OCI-LY7 (cell line): ENCODE data around the gene CDADC1. TPM values are rescaled to one million over a fixed set of nuclear protein-coding genes. Genes with fewer than 3 reads are reported as not detected.

ENCODE experiments used
- BruUV-seq: library from RNA; stranded (reverse); fragments of 400-500 nt; replicated peaks from 2 replicates; lab custom pipeline; 2021; lab: Mats Ljungman, UMichigan
- CTCF ChIA-PET: fragments of 300-600 bp; sonication (Branson Sonifier 250); formaldehyde crosslinking; loops from one replicate; lab custom pipeline; 2022; ENCODE audit warnings: antibody characterized with exemption; ENCODE audit not compliant: unreplicated experiment; lab: Charles Lee
- POLR2A ChIA-PET: fragments of 300-600 bp; sonication (Branson Sonifier 250); formaldehyde crosslinking; loops from one replicate; lab custom pipeline; 2022; ENCODE audit warnings: antibody characterized with exemption; lab: Charles Lee
- DNase-seq: peaks from one replicate; pipeline ENCODE4 v3.0.0-alpha.2; 2015; ENCODE audit warnings: low spot score
- H2AFZ ChIP-seq: fragments of 200-600 bp; sonication (generic), shearing (Covaris generic); 2 replicates; pipeline ENCODE4 v1.6.1; 2014; ENCODE audit warnings: mild to moderate bottlenecking, antibody characterized with exemption, low read length, moderate library complexity
- H3K27ac ChIP-seq: fragments of 200-600 bp; sonication (generic); 2 replicates; pipeline ENCODE4 v1.5.1; 2014; ENCODE audit warnings: mixed run types, low read depth, mild to moderate bottlenecking, moderate library complexity, low read length, inconsistent platforms; ENCODE audit not compliant: poor library complexity, severe bottlenecking
- H3K36me3 ChIP-seq: fragments of 200-600 bp; sonication (generic); 2 replicates; pipeline ENCODE4 v1.6.1; 2014; ENCODE audit warnings: mild to moderate bottlenecking, antibody characterized with exemption, low read length, moderate library complexity, mixed read lengths; ENCODE audit not compliant: insufficient read depth
- H3K4me1 ChIP-seq: fragments of 200-600 bp; sonication (generic); 2 replicates; pipeline ENCODE4 v1.5.1; 2014; ENCODE audit warnings: mild to moderate bottlenecking, low read length; ENCODE audit not compliant: insufficient read depth, poor library complexity, severe bottlenecking
- H3K4me2 ChIP-seq: fragments of 200-600 bp; sonication (generic); 2 replicates; pipeline ENCODE4 v1.6.1; 2014; ENCODE audit warnings: mild to moderate bottlenecking, low read length
- H3K4me3 ChIP-seq: fragments of 200-600 bp; sonication (generic); 2 replicates; pipeline ENCODE4 v1.5.1; 2014; ENCODE audit warnings: mild to moderate bottlenecking, low read depth, low read length; ENCODE audit not compliant: poor library complexity, severe bottlenecking
- H3K79me2 ChIP-seq: fragments of 200-600 bp; sonication (generic); 2 replicates; pipeline ENCODE4 v1.6.1; 2016; ENCODE audit warnings: low read depth, mild to moderate bottlenecking, low read length, moderate library complexity, mixed read lengths; ENCODE audit not compliant: insufficient read depth
- H3K9me2 ChIP-seq: fragments of 200-600 bp; sonication (generic); 2 replicates; pipeline ENCODE4 v1.6.1; 2016; ENCODE audit warnings: mild to moderate bottlenecking, low read length, mixed read lengths; ENCODE audit not compliant: insufficient read depth
- H3K9me3 ChIP-seq: fragments of 200-600 bp; sonication (generic); 2 replicates; pipeline ENCODE4 v1.6.1; 2014; ENCODE audit warnings: mild to moderate bottlenecking, mixed run types, low read length, mixed read lengths
- H4K20me1 ChIP-seq: fragments of 200-600 bp; sonication (generic); 2 replicates; pipeline ENCODE4 v1.6.1; 2014; ENCODE audit warnings: mild to moderate bottlenecking, antibody characterized with exemption, low read length, moderate library complexity, mixed read lengths; ENCODE audit not compliant: insufficient read depth
- CTCF ChIP-seq: fragments of 200-600 bp; sonication (generic); conservative IDR thresholded peaks from 2 replicates; pipeline ENCODE4 v1.5.1; 2014; ENCODE audit warnings: mild to moderate bottlenecking, antibody characterized with exemption, low read length, moderate library complexity, mixed read lengths
- EZH2phosphoT487 ChIP-seq: fragments of 200-600 bp; sonication (generic); IDR thresholded peaks from 2 replicates; pipeline ENCODE4 v1.6.1; 2018; ENCODE audit warnings: low read depth, borderline replicate concordance, mild to moderate bottlenecking, mixed run types, antibody characterized with exemption, low read length, moderate library complexity, mixed read lengths
- intact Hi-C: fragments of 100-400 bp; cut with micrococcal nuclease; formaldehyde crosslinking; loops from one replicate; pipeline ENCODE4 v1.10.0; 2022; ENCODE audit not compliant: unreplicated experiment
- total RNA-seq, 2 experiments: library from RNA; depleted of rRNA in 1 of 2; stranded (reverse); fragments of >200 nt in 1 of 2; shearing (Covaris generic) in 1 of 2; gene quantifications; 2 replicates each; pipeline ENCODE4 v1.2.3, GENCODE V29; 2014 to 2022

CDADC1 gene
- total RNA-seq, 2 experiments from 2014 or later, result 9.1 to 12.5 TPM

- TF ChIP-seq CTCF (no peak), EZH2phosphoT487 (no peak)
- H3K27ac ChIP-seq, result no peak overlapping the region
- H3K9me2 ChIP-seq, result no peaks in the 10 kb centered on the region
- intact Hi-C loops, result loop anchor here (10.0 kb wide), 1 partner anchor 176 kb away; no protein-coding TSS in a partner anchor
- DNase-seq, result no peak
- POLR2A ChIA-PET, result interaction anchor here (0.5 to 0.7 kb wide), 4 partner anchors 16 to 1151 kb away, joined by 3 to 4 read pairs (median 4); no protein-coding TSS in a partner anchor
- no peaks in the 10 kb centered on the region for H3K9me3 ChIP-seq
- no peak overlapping the region for H2AFZ ChIP-seq
- CTCF ChIA-PET, result no interaction called here
- peaks cover 13% of the 10 kb centered on the region; the same call in 1 of the 2 replicates for H3K36me3 ChIP-seq
- BruUV-seq, result no TSS peak
- no peak overlapping the region for H3K4me2 ChIP-seq
- H3K4me3 ChIP-seq, result no peak overlapping the region
- H4K20me1 ChIP-seq, result no peaks in the 10 kb centered on the region
- H3K79me2 ChIP-seq, result no peaks in the 10 kb centered on the region
- no peaks in the 10 kb centered on the region for H3K4me1 ChIP-seq
Observed at GRCh38 chr13:49271264-49271663, 23.5 kb downstream of the CDADC1 start.

GRCh38 chr13:49272296-49272695 is 24.6 kb downstream of the CDADC1 start:
- Histone ChIP-seq H2AFZ (no peak overlapping the region), H3K36me3 (peaks cover 12% of the 10 kb centered on the region; the same call in 1 of the 2 replicates), H4K20me1 (no peaks in the 10 kb centered on the region), H3K4me1 (no peaks in the 10 kb centered on the region), H3K27ac (no peak overlapping the region), H3K9me2 (no peaks in the 10 kb centered on the region), H3K4me3 (no peak overlapping the region), H3K9me3 (no peaks in the 10 kb centered on the region), H3K79me2 (no peaks in the 10 kb centered on the region), H3K4me2 (no peak overlapping the region)
- ChIA-PET CTCF (no interaction called here), POLR2A (interaction anchor here (0.7 kb wide), 1 partner anchor 20 kb away, joined by 4 read pairs; no protein-coding TSS in a partner anchor)
- no TSS peak for BruUV-seq
- no peak for DNase-seq
- intact Hi-C loops, result loop anchor here (10.0 kb wide), 1 partner anchor 177 kb away; no protein-coding TSS in a partner anchor
- TF ChIP-seq CTCF, result no peak
- no peak for TF ChIP-seq EZH2phosphoT487

- Histone ChIP-seq H3K4me2 (no peak overlapping the region), H3K4me3 (no peak overlapping the region), H4K20me1 (no peaks in the 10 kb centered on the region), H3K9me2 (no peaks in the 10 kb centered on the region), H3K9me3 (no peaks in the 10 kb centered on the region), H3K27ac (no peak overlapping the region), H3K79me2 (no peaks in the 10 kb centered on the region), H3K36me3 (no peaks in the 10 kb centered on the region), H3K4me1 (no peaks in the 10 kb centered on the region), H2AFZ (no peak overlapping the region)
- intact Hi-C loops, result loop anchor here (10.0 kb wide), 1 partner anchor 183 kb away; no protein-coding TSS in a partner anchor
- ChIA-PET POLR2A (interaction anchor here (0.7 kb wide), 1 partner anchor 240 kb away, joined by 3 read pairs; no protein-coding TSS in a partner anchor), CTCF (no interaction called here)
- no peak for DNase-seq
- BruUV-seq, result no TSS peak
- TF ChIP-seq EZH2phosphoT487, result no peak
- TF ChIP-seq CTCF, result no peak
Observed at GRCh38 chr13:49278211-49278610, 30.5 kb downstream of the CDADC1 start.
